Skin epidermis (tissue), 12 donors: ENCODE data around the gene TLE7.

ENCODE experiments used
- H3K27ac ChIP-seq, 21 experiments: fragments of 200-600 bp; sonication (generic) in 11 of 21; one replicate each; pipeline ENCODE4 v1.5.0; 2020; ENCODE audit warnings: mild to moderate bottlenecking in 3 of 21, inconsistent platforms in 2 of 21, moderate library complexity in 2 of 21
- H3K4me3 ChIP-seq, 7 experiments: fragments of 200-600 bp; sonication (generic) in 2 of 7; one replicate each; pipeline ENCODE4 v1.5.0; 2020; ENCODE audit warnings: inconsistent platforms in 2 of 7, mild to moderate bottlenecking in 2 of 7, moderate library complexity in 1 of 7

Gene TLE7

DNA sequence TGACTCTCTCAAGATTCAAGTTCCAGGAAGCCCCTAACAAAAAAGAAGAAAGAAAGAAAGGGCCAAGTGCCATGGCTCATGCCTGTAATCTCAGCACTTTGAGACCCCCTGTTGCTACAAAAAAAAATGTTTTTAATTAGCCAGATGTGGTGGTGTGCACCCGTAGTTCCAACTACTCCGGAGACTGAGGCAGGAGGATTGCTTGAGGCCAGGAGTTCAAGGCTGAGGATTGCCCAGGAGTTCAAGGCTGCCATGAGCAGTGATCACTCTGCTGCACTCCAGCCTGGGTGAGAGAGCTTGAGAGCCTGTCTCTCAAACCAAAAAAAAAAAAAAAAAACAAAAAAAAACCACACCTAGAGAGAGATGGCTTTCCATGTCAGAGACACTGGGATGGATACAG is 18.8 kb downstream of the TLE7 start:
- Histone ChIP-seq H3K4me3 (no peak overlapping the region), H3K27ac (no peak overlapping the region)

- Histone ChIP-seq H3K27ac (no peak overlapping the region), H3K4me3 (no peak overlapping the region)
Measured at GRCh38 chr16:71421911-71422310, 19.9 kb downstream of the TLE7 start.

DNA sequence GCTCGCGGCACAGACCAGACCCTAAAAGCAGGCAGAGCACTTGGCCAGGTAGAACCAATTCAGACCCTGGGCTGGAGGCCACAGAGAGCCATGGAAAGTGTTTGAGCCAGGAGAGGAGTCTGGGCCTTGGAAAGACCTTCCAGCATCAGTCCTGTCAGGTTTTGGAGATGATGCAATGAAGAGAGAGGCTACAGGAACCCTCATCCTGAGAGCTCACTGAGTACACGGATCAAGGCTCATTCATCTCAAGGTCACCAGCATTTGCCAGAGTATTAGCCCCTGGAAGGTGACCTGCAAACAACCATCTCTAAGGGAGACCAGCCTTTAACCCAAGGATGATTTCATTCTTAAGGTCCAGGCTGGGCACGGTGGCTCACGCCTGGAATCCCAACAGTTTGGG is 27.8 kb downstream of the TLE7 start:
- no peak overlapping the region for H3K4me3 ChIP-seq
- no peak overlapping the region for H3K27ac ChIP-seq

DNA sequence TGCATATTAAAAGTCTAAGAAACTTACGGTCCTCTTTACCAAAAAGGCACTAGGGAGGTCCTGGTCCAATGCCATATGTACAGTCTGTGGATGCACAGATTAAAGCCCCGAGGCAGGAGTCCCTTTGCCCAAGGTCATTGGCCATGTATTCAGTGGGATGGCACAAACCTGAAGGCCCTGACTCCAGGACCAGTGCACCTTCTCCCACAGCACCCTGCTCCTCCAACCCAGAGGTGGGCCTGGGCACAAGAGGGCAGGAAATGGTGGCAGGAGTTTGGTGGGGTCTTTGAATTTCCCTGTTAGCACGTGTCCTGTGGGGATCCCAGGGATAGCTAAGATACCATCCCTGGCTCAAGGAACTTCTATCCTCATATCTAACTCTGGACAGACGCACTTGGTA is 28.5 kb downstream of the TLE7 start:
- no peak overlapping the region for H3K27ac ChIP-seq
- H3K4me3 ChIP-seq: no peak overlapping the region

DNA sequence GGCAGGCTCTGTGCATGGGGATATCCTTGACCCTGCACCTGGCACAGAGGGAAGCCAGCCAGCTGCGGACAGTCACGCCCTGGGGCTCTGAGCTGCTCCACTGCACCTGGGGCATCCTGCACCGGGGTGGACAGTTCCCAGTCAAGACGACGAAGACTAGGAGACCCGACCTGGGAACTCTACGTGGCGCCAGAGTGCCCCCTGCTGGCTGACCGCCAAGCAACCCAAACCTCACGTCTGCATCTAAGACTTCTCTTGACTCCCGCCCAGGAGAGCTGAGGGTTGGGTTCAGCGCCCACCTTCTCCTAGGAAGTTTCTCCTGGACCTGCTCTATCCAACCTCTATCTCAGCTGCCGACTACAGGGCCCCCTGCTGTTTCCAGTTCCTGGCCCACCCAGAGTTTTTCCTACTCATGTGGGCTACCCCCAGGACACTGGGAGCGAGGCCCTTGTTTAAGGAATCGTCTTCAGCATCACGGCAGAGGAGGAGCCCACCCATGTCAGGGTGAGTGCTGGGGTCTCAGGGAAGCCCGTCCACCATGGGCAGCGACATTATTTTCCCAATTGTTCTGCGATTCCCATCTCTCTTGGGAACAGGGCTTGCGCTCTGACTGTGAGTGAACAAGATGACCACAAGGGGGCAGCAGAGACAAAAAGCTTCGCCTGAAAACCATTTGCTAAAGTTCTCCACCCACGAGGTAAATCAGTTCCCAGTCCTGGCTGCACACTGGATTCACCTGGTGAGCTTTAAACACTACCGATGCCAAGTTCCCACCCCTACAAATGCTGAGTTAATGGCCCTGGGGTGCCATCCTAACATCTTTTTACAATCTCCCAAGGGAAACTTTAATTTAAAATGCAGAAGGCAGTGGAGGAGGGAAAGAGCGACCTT is 29.3 kb downstream of the TLE7 start:
- no peak overlapping the region for H3K4me3 ChIP-seq
- no peak overlapping the region for H3K27ac ChIP-seq

GRCh38 chr16:71410146-71410545 is 31.7 kb downstream of the TLE7 start:
- Histone ChIP-seq H3K4me3 (no peak overlapping the region), H3K27ac (no peak overlapping the region)

DNA sequence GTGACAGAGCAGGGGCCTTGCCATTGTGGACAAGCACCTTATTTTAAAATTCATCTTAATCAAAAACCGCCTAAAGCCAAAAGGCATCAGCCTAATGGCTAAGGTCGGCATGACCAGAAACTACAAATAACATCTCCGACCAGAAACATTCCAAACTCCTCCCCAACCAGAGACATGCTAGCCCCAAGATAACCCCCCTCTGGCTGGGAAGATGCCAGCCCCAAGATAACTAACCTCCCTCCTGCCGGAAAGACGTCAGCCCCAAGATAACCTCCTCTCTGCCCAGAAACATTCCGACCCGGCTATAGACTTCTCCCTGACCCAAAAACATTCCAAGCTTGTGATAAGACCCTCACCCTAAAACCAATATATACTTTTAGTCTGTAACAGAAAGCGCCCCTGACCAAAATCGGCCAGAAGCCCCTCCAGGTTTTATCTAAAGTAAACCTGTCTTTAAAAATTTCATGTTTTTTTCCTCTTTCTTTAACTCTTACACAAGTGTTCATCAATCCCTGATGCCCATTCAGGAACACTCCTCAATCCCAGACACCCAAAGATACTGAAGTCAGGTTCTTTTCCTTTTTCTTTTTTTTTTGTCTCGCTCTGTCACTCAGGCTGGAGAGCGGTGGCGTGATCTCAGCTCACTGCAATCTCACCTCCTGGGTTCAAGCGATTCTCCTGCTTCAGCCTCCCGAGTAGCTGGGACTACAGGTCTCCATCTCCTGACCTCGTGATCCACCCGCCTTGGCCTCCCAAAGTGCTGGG is 32.7 kb downstream of the TLE7 start:
- H3K27ac ChIP-seq: no peak overlapping the region
- H3K4me3 ChIP-seq: no peak overlapping the region

- Histone ChIP-seq H3K27ac (no peak overlapping the region), H3K4me3 (no peak overlapping the region)
Measured at GRCh38 chr16:71408536-71408935, 33.3 kb downstream of the TLE7 start.

GRCh38 chr16:71407731-71408130 is 34.1 kb downstream of the TLE7 start:
- no peak overlapping the region for H3K4me3 ChIP-seq
- H3K27ac ChIP-seq: no peak overlapping the region

- Histone ChIP-seq H3K4me3 (no peak overlapping the region), H3K27ac (no peak overlapping the region)
Measured at GRCh38 chr16:71406724-71407123, 35.1 kb downstream of the TLE7 start.

GRCh38 chr16:71406316-71406715 is 35.5 kb downstream of the TLE7 start:
- Histone ChIP-seq H3K4me3 (no peak overlapping the region), H3K27ac (no peak overlapping the region)

GRCh38 chr16:71404364-71404763 is 37.5 kb downstream of the TLE7 start:
- Histone ChIP-seq H3K27ac (no peak overlapping the region), H3K4me3 (no peak overlapping the region)

- Histone ChIP-seq H3K27ac (no peak overlapping the region), H3K4me3 (no peak overlapping the region)
Measured at GRCh38 chr16:71402674-71403073, 39.2 kb downstream of the TLE7 start.

GRCh38 chr16:71402007-71402406 is 39.8 kb downstream of the TLE7 start:
- Histone ChIP-seq H3K4me3 (no peak overlapping the region), H3K27ac (no peak overlapping the region)

DNA sequence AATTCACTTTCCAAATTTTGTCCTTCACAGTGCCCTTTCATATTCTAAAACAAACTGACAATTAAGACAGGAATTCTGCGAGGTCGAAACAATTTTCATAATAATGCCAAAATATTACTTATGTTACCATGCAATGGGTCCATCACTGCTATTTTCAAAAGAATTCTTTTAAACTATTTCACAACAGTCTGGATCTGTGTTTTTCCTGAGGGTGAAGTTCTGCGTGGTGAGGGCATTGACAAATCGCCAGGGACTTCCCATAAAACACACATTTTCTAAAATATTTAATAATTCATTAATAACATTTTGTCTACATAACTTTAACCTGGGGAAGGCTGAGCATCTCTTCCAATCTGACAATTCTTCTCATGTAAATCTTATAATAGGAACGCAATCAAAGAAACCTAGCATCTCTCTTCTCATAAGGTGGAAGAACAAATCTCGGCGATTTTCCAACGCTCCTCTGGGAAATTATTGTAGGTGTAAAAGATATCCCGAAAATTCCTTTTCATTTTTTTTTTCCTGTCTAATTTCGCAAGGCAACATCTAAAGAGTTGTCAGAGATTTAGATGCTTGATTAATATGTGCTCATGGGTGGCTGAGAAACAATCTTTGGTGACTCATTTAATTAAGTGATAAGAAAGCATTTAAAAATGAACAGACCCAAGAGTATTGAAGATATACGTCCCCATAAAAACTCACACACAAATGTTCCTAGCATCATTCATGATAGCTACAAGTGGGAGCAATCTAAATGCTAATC is 41.9 kb downstream of the TLE7 start:
- Histone ChIP-seq H3K27ac (no peak overlapping the region), H3K4me3 (no peak overlapping the region)

- H3K4me3 ChIP-seq: no peak overlapping the region
Measured at GRCh38 chr16:71396594-71396993, 45.3 kb downstream of the TLE7 start.

GRCh38 chr16:71389330-71389729 is 52.5 kb downstream of the TLE7 start:
- Histone ChIP-seq H3K4me3 (no peak overlapping the region), H3K27ac (no peak overlapping the region)

More at GRCh38 chr16:71396594-71396993, 45.3 kb downstream of the TLE7 start:
- no peak overlapping the region for H3K27ac ChIP-seq

GRCh38 chr16:71387045-71387871 is 54.6 kb downstream of the TLE7 start:
- Histone ChIP-seq H3K27ac (no peak overlapping the region), H3K4me3 (no peak overlapping the region)

- no peak overlapping the region for H3K4me3 ChIP-seq
- no peak overlapping the region for H3K27ac ChIP-seq
Measured at GRCh38 chr16:71384073-71384724, 57.7 kb downstream of the TLE7 start.
